NT2/D1 (cell line): Measurements from ENCODE around the gene TSPAN9.
A peak's percentile ranks its signal among the peaks of the same experiment; 100 is the strongest.

Experiments
- DNase-seq: peaks from one replicate; pipeline ENCODE4 v3.0.0-alpha.2; 2011; ENCODE audit warnings: low read depth, low spot score
- H3K27me3 ChIP-seq: 2 replicates; pipeline ENCODE4 v1.6.0; 2011; ENCODE audit warnings: mild to moderate bottlenecking; ENCODE audit not compliant: insufficient read length, insufficient read depth
- H3K36me3 ChIP-seq: 2 replicates; pipeline ENCODE4 v1.6.1; 2011; ENCODE audit warnings: mild to moderate bottlenecking, low read length, mixed read lengths; ENCODE audit not compliant: insufficient read depth, insufficient read length
- H3K4me1 ChIP-seq: 2 replicates; pipeline ENCODE4 v1.5.1; 2011; ENCODE audit not compliant: insufficient read depth, insufficient read length
- H3K4me3 ChIP-seq: 2 replicates; pipeline ENCODE4 v1.5.1; 2011; ENCODE audit warnings: low read depth; ENCODE audit not compliant: insufficient read length
- H3K9ac ChIP-seq: 2 replicates; pipeline ENCODE4 v1.6.0; 2011; ENCODE audit warnings: low read depth; ENCODE audit not compliant: insufficient read length
- H3K9me3 ChIP-seq: 2 replicates; pipeline ENCODE4 v1.5.1; 2011; ENCODE audit warnings: mild to moderate bottlenecking, low read length; ENCODE audit not compliant: insufficient read depth
- SUZ12 ChIP-seq: IDR thresholded peaks from 2 replicates; pipeline ENCODE4 v1.6.1; 2011; ENCODE audit not compliant: insufficient read length, insufficient read depth; ENCODE audit errors: extremely low read depth
- YY1 ChIP-seq: IDR thresholded peaks from 2 replicates; pipeline ENCODE4 v1.6.1; 2011; ENCODE audit not compliant: insufficient read length, insufficient read depth
- ZNF274 ChIP-seq: IDR thresholded peaks from 2 replicates; pipeline ENCODE4 v1.6.1; 2011; ENCODE audit warnings: mild to moderate bottlenecking, low read depth, low read length

Gene TSPAN9

DNA sequence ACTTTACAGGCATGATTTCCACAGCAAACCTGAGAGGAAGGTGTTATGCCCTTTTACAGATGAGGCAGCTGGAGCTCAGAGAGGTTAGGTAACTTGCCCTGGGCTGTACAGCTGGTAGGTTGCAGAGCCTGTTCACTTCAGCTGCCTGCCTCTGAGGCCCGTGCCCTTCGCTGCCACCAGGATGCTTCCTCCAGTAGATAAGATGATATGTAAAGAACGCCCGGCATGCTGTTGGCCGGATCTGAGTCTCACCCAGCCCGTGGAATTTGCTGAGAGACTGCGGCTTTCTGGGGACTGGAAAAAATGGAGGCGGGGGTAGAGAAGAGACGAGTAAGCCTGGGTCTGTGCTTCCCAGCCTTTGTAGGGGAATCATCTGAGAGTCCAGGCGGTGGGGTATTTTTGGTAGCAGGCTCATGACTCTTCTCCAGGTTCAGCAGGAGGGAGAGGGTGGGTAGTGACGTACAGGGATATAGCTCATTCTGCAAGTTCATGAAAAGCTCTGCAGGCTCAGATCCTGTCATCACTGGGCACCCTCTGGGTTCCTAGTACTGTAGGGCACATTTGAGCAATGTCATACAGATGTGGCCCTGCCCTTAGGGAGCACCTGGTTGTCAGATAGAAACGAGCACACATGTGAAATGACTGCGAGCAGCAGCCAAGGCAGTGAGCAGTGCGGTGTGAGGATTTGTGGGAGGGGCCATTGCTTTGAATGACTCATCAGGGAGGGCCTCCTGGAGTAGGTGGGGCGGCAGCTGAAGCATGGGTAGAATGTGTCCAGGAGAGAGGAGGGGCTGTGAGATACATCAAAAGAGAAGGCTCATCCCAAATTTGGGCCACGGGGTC, 159.4 kb downstream of the TSPAN9 start:
- Histone ChIP-seq H3K9ac (peak overlapping the region; percentile 47), H3K36me3 (peaks cover 19% of the 10 kb centered on the region), H3K4me3 (no peak overlapping the region), H3K4me1 (peaks cover 31% of the 10 kb centered on the region), H3K27me3 (no peaks in the 10 kb centered on the region), H3K9me3 (no peaks in the 10 kb centered on the region)
- no peak for TF ChIP-seq SUZ12
- TF ChIP-seq YY1, result no peak
- TF ChIP-seq ZNF274, result no peak
- peak; percentile 92 for DNase-seq

DNA sequence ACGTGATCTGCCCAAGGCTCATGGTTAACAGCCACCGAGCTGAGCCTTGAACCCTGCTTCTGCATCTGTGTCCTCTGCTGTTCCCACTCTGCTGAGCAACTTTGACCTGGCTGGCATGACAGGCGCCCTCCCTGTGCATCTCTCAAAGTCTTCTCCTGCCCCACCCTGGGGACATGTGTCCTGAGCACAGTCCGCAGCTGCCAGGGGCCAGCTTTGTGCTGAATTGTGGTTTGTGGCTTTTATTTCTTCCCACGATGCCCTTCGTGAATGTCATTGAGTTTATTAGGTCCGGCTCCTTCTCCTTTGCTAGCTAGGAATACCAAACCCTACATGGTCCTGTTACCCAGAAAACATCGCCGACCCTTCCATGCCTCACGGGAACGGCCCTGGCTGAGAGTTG, 161.0 kb downstream of the TSPAN9 start:
- peaks cover 36% of the 10 kb centered on the region for H3K4me1 ChIP-seq
- no peak overlapping the region for H3K9ac ChIP-seq
- peaks cover 23% of the 10 kb centered on the region for H3K36me3 ChIP-seq
- no peak overlapping the region for H3K4me3 ChIP-seq
- DNase-seq, result no peak
- H3K27me3 ChIP-seq, result no peaks in the 10 kb centered on the region
- no peak for TF ChIP-seq YY1
- no peak for TF ChIP-seq SUZ12
- no peak for TF ChIP-seq ZNF274
- H3K9me3 ChIP-seq, result no peaks in the 10 kb centered on the region

DNA sequence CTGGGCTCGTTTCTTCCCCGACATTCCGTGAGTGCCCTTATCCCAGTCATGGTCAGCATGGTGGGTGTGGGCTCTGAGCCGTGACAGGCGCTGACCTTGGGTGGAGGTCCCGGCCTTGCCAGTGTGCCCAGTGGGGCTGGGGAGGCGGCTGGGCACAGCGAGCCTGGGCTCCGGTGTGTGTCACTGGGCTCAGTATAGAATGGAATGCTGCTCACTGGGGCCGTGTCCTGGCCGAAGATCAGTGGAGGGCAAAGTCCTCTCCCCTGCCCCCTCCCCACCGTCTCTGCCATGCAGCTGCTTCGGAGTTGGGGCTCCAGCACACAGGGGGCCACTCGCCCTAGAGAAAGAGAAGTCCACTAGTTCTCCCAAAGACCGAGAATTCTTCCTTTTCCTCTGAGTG, 164.4 kb downstream of the TSPAN9 start:
- no peak overlapping the region for H3K4me3 ChIP-seq
- H3K36me3 ChIP-seq, result peaks cover 37% of the 10 kb centered on the region
- peak overlapping the region; percentile 15 for H3K9ac ChIP-seq
- TF ChIP-seq YY1 (no peak), SUZ12 (no peak), ZNF274 (no peak)
- no peaks in the 10 kb centered on the region for H3K27me3 ChIP-seq
- H3K4me1 ChIP-seq, result peaks cover 22% of the 10 kb centered on the region
- DNase-seq, result no peak
- peaks cover 12% of the 10 kb centered on the region; the same call in 1 of the 2 replicates for H3K9me3 ChIP-seq

DNA sequence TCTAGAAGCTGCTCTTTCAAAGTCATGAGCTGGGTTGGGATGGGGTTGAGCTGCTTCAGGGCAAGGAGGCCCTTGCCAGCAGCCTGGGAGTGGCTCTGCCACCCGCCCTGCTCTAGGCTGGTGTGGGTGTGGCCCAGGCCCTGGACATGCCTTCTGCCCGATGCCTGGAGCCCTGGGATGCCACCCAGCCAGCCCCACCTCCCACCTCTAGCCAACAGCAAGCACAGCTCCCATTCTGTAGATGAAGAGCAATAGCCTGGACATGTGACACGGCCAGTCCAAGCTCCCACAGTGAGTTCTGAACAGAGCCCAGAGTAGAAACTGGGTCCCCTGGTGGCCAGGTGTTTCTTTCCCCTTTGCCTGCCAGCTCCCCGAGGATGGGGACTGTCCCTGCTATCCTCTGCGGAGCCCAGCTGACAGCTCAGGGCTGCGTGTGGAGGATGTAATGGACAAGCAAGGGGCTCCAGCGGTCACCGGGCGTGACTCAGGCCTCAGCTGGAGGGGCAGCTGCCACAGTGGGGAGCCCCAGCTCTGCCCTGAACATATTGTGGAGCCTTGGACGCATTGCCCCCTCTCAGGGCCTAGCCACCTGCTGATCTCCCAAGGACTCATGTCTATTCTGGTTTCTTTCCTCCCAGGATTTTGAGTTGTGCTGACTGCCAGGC, 165.2 kb downstream of the TSPAN9 start:
- no peak for DNase-seq

DNA sequence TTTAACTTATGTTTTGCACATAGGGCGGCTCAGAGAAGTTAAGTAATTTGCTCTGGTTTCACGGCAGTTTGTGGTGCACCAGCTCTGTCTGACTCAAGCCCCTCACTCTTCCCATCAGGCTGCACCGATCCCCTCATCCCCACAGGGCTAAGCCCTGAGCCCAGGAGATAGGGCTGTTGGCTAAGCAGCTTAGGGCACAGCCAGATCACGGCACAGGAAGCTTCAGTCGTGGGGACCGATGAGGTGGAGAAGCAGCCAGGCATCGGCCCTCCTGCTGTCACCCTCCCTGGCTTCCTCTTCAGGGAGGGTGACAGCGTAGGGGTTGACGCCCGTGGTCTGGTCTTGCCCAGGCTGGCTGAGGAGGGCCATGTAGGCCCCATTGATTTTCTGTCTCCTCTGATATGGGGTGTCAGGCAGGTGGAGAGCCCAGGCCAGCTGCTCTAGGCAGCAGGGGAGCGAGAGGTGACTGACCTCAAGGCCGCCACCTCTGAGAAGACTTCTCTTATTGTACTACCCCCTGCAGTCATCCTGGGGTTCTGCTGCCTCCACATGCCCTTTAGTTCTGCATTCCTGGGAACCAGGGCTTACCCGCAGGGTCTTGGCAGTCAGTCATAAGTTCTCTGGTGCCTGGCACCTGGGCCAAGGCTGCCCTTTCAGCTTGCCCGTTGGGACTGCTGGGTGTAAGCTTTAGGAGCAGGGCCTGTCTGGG, 166.4 kb downstream of the TSPAN9 start:
- H3K27me3 ChIP-seq, result no peaks in the 10 kb centered on the region
- DNase-seq, result no peak
- H3K4me3 ChIP-seq, result no peak overlapping the region
- peaks cover 12% of the 10 kb centered on the region; the same call in 1 of the 2 replicates for H3K9me3 ChIP-seq
- peaks cover 32% of the 10 kb centered on the region for H3K36me3 ChIP-seq
- no peak overlapping the region for H3K9ac ChIP-seq
- H3K4me1 ChIP-seq, result peaks cover 15% of the 10 kb centered on the region
- TF ChIP-seq ZNF274 (no peak), YY1 (no peak), SUZ12 (no peak)

More for the DNA sequence above, 165.2 kb downstream of the TSPAN9 start:
- no peaks in the 10 kb centered on the region for H3K27me3 ChIP-seq
- H3K4me3 ChIP-seq, result no peak overlapping the region
- peaks cover 12% of the 10 kb centered on the region; the same call in 1 of the 2 replicates for H3K9me3 ChIP-seq
- H3K9ac ChIP-seq, result no peak overlapping the region
- H3K36me3 ChIP-seq, result peaks cover 37% of the 10 kb centered on the region
- H3K4me1 ChIP-seq, result peaks cover 17% of the 10 kb centered on the region
- TF ChIP-seq YY1, result no peak
- no peak for TF ChIP-seq SUZ12
- no peak for TF ChIP-seq ZNF274

DNA sequence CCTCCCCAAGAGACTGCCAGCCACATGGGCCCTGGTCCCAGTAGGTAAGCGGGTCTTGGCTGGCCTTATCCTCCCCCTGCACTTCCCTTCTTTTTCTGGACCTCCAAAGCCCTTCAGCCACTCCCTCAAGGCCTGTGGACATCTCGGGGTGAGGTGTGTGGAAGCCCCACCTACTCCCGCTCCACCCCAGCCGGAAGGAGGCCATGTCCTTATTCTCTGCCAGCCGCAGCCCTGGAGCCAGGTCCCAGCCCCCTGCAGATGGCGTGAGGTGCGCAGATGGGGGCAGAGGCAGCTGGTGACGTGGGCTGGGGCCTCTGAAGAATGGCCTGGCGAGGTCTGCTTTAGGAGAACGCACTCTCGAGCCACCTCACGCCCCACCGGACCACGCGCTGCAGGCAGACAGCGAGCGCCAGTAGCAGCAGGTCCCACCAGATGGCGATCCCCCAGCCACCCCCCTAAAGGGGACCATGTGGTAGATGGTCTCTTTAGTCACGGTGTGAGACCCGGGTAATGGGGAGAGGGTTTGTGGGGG, 167.1 kb downstream of the TSPAN9 start:
- Histone ChIP-seq H3K4me1 (peaks cover 15% of the 10 kb centered on the region), H3K27me3 (no peaks in the 10 kb centered on the region), H3K9ac (no peak overlapping the region), H3K9me3 (peaks cover 12% of the 10 kb centered on the region; the same call in 1 of the 2 replicates), H3K36me3 (peaks cover 29% of the 10 kb centered on the region), H3K4me3 (no peak overlapping the region)
- no peak for TF ChIP-seq ZNF274
- TF ChIP-seq SUZ12, result no peak
- TF ChIP-seq YY1, result no peak
- no peak for DNase-seq

DNA sequence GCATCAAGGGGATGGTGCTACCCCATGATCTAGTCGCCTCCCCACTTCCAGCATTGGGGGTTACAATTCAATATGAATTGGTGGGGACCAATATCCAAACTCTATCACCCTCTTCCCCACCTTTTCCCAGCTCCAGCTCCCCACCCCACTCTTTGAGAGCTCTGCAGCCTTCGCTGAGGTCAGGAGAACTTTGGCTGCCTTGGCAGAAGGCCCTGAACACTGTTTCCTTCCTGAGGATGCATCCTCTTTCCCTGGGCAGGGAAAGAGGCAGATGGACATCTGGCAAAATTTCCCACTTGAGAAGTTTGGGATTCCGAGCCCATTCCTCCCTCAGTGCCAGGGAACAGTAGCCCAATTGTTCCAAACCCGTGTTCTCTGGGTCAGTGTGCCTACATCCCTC, 169.1 kb downstream of the TSPAN9 start:
- no peak for DNase-seq
- H3K9me3 ChIP-seq, result peaks cover 12% of the 10 kb centered on the region; the same call in 1 of the 2 replicates

More for the DNA sequence above, 169.1 kb downstream of the TSPAN9 start:
- no peak overlapping the region for H3K9ac ChIP-seq
- no peak overlapping the region for H3K4me3 ChIP-seq
- peaks cover 23% of the 10 kb centered on the region for H3K36me3 ChIP-seq
- TF ChIP-seq SUZ12 (no peak), ZNF274 (no peak), YY1 (no peak)
- H3K4me1 ChIP-seq, result peaks cover 14% of the 10 kb centered on the region
- no peaks in the 10 kb centered on the region for H3K27me3 ChIP-seq
